ENCODE measurements around the gene FAM169A.
"Not testable (repeated sequence)": the region's sequence is repeated elsewhere in the genome, so short reads cannot be mapped to it uniquely, and the experiment has no call there.

FAM169A gene

GRCh38 chr5:74869414-74869813 lies 3.2 kb upstream of the FAM169A start:
- FAIRE-seq; DNase-seq (ENCODE audit: low spot score): not testable (repeated sequence)

GRCh38 chr5:74866596-74867162 lies 492 bp upstream of the FAM169A start:
- FAIRE-seq (no peak), DNase-seq (ENCODE audit: low spot score) (no peak)

GRCh38 chr5:74865256-74865803 lies 857 bp downstream of the FAM169A start:
- FAIRE-seq (no peak), DNase-seq (ENCODE audit: low spot score) (no peak)

GRCh38 chr5:74864823-74865222 lies 1.4 kb downstream of the FAM169A start:
- DNase-seq (ENCODE audit: low spot score) (no peak), FAIRE-seq (no peak)

GRCh38 chr5:74863726-74864125 lies 2.5 kb downstream of the FAM169A start:
- DNase-seq (ENCODE audit: low spot score): no peak
- FAIRE-seq: no peak

GRCh38 chr5:74862221-74862620 lies 4.0 kb downstream of the FAM169A start:
- FAIRE-seq (no peak), DNase-seq (ENCODE audit: low spot score) (no peak)

GRCh38 chr5:74856975-74857374 lies 9.2 kb downstream of the FAM169A start:
- DNase-seq (ENCODE audit: low spot score); FAIRE-seq: not testable (repeated sequence)

GRCh38 chr5:74853256-74853655 lies 12.9 kb downstream of the FAM169A start:
- DNase-seq (ENCODE audit: low spot score): no peak
- no peak for FAIRE-seq

- no peak for FAIRE-seq
- no peak for DNase-seq (ENCODE audit: low spot score)
These were observed 14.4 kb downstream of the FAM169A start for GRCh38 chr5:74851684-74852353.

GRCh38 chr5:74850789-74851425 lies 15.3 kb downstream of the FAM169A start:
- DNase-seq (ENCODE audit: low spot score) (no peak), FAIRE-seq (no peak)

- no peak for FAIRE-seq
- no peak for DNase-seq (ENCODE audit: low spot score)
These were observed 16.2 kb downstream of the FAM169A start for GRCh38 chr5:74850030-74850429.

- no peak for DNase-seq (ENCODE audit: low spot score)
- no peak for FAIRE-seq
These were observed 17.6 kb downstream of the FAM169A start for GRCh38 chr5:74848553-74849025.

GRCh38 chr5:74839229-74839628 lies 27.0 kb downstream of the FAM169A start:
- FAIRE-seq (no peak), DNase-seq (ENCODE audit: low spot score) (no peak)

- FAIRE-seq (no peak), DNase-seq (ENCODE audit: low spot score) (no peak)
These were observed 27.9 kb downstream of the FAM169A start for GRCh38 chr5:74838262-74838661.

GRCh38 chr5:74837115-74837514 lies 29.1 kb downstream of the FAM169A start:
- no peak for DNase-seq (ENCODE audit: low spot score)
- no peak for FAIRE-seq

- FAIRE-seq (no peak), DNase-seq (ENCODE audit: low spot score) (no peak)
These were observed 32.5 kb downstream of the FAM169A start for GRCh38 chr5:74833537-74834266.

- FAIRE-seq: no peak
These were observed 36.8 kb downstream of the FAM169A start for GRCh38 chr5:74829413-74829812.

GRCh38 chr5:74822288-74822687 lies 43.9 kb downstream of the FAM169A start:
- DNase-seq (ENCODE audit: low spot score) (no peak), FAIRE-seq (no peak)

More at GRCh38 chr5:74829413-74829812, 36.8 kb downstream of the FAM169A start:
- DNase-seq (ENCODE audit: low spot score): no peak

- FAIRE-seq (no peak), DNase-seq (ENCODE audit: low spot score) (no peak)
These were observed 49.3 kb downstream of the FAM169A start for GRCh38 chr5:74816875-74817274.

GRCh38 chr5:74810915-74811314 lies 55.3 kb downstream of the FAM169A start:
- DNase-seq (ENCODE audit: low spot score) (peak; percentile 17), FAIRE-seq (no peak)

- no peak for FAIRE-seq
These were observed 64.2 kb downstream of the FAM169A start for GRCh38 chr5:74801941-74802340.

GRCh38 chr5:74801197-74801596 lies 65.0 kb downstream of the FAM169A start:
- no peak for DNase-seq (ENCODE audit: low spot score)
- FAIRE-seq: no peak

More at GRCh38 chr5:74801941-74802340, 64.2 kb downstream of the FAM169A start:
- no peak for DNase-seq (ENCODE audit: low spot score)

Data from RCC 7860 (cell line).